ENCODE data around the gene PEX14. TPM values are rescaled to one million over a fixed set of nuclear protein-coding genes. Genes with fewer than 3 reads are reported as not detected.

Gene PEX14
- total RNA-seq, 1 donor from 2014 or later: 10.6 TPM

DNA sequence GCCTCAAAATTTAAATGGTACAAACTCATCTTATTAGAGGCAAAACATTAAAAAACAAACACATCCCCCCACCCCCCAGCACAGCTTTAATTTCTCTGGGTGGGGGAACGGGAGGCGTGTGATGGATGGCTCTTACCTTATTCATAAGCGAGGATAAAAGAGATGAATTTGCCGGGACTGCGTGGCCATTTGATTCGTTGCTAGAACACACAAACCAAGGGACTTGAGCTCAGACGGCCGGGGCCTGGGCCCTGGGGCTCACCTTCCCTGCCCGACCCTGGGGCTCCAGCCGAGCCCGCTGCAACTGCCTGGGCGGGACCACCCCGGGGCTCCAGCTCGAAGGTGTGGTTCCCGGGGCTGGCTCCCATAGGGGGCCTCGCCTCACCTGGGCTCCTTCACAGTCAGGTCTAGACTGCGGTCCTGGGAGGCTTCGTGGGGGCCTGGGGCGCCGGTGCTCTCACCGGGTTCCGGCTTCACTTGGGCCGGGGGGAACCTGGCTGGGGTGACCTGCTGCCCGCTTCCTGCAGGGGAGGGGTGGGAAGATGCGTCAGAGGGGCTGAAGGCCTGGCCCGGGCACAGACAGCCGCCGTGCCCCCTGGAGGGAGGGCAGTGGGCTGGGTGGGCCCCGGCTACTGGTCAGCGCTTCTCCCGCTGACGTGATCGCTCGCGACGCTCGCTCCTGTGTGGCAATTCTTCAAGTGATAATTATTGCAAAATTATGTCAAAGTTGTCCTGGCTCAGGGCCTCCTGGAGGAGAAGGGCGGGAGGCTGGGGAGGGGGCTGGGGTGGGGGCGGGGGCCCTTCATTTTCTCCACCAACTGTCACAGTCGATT lies 176.0 kb downstream of the PEX14 start:
- H3K36me3 ChIP-seq: peaks cover 70 to 81% of the 10 kb centered on the region in 2 donors
- no peaks in the 10 kb centered on the region for H3K4me1 ChIP-seq
- no peak overlapping the region for H3K4me3 ChIP-seq
- no peak for DNase-seq (ENCODE audit: low spot score in 2 of 2)
- H3K9me3 ChIP-seq: no peaks in the 10 kb centered on the region
- TF ChIP-seq, protein P1, sequence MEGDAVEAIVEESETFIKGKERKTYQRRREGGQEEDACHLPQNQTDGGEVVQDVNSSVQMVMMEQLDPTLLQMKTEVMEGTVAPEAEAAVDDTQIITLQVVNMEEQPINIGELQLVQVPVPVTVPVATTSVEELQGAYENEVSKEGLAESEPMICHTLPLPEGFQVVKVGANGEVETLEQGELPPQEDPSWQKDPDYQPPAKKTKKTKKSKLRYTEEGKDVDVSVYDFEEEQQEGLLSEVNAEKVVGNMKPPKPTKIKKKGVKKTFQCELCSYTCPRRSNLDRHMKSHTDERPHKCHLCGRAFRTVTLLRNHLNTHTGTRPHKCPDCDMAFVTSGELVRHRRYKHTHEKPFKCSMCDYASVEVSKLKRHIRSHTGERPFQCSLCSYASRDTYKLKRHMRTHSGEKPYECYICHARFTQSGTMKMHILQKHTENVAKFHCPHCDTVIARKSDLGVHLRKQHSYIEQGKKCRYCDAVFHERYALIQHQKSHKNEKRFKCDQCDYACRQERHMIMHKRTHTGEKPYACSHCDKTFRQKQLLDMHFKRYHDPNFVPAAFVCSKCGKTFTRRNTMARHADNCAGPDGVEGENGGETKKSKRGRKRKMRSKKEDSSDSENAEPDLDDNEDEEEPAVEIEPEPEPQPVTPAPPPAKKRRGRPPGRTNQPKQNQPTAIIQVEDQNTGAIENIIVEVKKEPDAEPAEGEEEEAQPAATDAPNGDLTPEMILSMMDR (IDR thresholded peaks at IDR 0.05): no peak
- no peaks in the 10 kb centered on the region for H3K27me3 ChIP-seq
- H3K27ac ChIP-seq: no peak overlapping the region
- intact Hi-C loops (cut with DNase I): no loop called here

DNA sequence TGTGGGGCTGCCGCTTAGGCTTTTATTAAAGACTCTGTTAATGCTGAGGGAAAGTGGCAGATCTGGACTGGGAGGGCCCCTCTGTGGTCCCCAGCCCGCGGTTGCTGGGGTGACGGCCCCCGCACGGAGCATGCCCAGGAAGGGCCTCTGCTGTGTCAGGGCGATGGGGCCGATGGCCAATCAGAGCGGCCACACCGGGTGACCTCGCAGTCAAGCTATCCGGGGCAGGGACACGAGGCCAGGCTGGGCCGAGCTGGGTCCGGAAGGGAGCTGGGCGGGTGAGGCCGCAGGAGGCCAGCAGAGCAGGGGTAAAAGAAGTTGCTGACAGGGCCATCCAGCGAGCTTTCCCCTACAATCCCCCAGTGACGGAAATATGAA lies 176.6 kb downstream of the PEX14 start:
- H3K27me3 ChIP-seq: no peaks in the 10 kb centered on the region
- intact Hi-C loops (cut with DNase I): no loop called here
- H3K4me1 ChIP-seq: no peaks in the 10 kb centered on the region
- TF ChIP-seq, protein P1 (IDR thresholded peaks at IDR 0.05): no peak
- no peak for DNase-seq (ENCODE audit: low spot score in 2 of 2)
- H3K4me3 ChIP-seq: no peak overlapping the region
- H3K9me3 ChIP-seq: no peaks in the 10 kb centered on the region
- peaks cover 69 to 79% of the 10 kb centered on the region in 2 donors for H3K36me3 ChIP-seq
- no peak overlapping the region for H3K27ac ChIP-seq

DNA sequence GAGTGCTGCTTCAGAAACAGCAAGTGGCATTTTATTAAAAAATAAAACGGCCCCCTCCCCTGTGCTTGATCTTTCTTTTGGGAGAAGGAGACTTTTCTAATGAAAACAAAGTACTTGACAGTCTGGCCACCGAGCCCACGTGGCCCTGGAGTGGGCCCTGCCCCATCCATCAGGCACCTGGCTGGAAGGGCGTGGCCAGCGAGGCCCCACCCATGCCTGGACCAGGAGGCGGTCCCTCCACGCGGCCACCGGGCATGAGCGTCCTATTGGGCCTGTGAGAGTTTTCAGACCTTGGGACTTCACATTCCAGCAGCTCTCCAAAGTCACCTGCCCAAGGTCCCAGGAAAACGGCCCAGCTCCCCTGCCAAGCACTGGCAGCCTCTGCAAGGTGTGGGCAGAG lies 177.0 kb downstream of the PEX14 start:
- H3K36me3 ChIP-seq: peaks cover 69 to 82% of the 10 kb centered on the region in 2 donors
- TF ChIP-seq, protein P1 (IDR thresholded peaks at IDR 0.05): no peak
- DNase-seq (ENCODE audit: low spot score in 2 of 2): no peak
- no peaks in the 10 kb centered on the region for H3K27me3 ChIP-seq
- peak overlapping the region in 1 of 2 donors; percentile 14 for H3K27ac ChIP-seq
- intact Hi-C loops (cut with DNase I): no loop called here
- no peak overlapping the region for H3K4me3 ChIP-seq
- H3K9me3 ChIP-seq: no peaks in the 10 kb centered on the region
- H3K4me1 ChIP-seq: no peaks in the 10 kb centered on the region

DNA sequence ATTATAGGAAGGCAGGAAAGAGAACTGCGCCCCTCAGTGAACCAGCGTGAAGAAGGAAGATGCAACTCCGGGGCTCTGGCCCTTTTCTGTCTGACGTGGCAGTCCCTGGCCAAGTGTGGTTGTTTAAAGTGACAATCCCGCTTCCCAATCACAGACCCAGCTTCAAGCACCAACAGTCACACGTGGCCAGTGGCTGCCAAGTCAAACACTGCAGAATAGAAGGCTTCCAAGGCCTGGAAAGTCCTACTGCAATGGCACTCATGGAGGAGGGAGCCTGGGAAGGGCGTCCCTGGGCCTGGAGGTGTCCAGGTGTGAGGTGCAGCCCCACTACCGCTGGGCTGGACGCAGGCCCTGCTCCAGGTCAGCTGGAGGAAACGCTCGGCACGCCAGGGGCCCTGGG lies 177.9 kb downstream of the PEX14 start:
- Histone ChIP-seq H3K27ac (no peak overlapping the region), H3K27me3 (no peaks in the 10 kb centered on the region), H3K4me3 (no peak overlapping the region), H3K9me3 (no peaks in the 10 kb centered on the region), H3K4me1 (no peaks in the 10 kb centered on the region), H3K36me3 (peaks cover 65 to 79% of the 10 kb centered on the region in 2 donors)
- DNase-seq (ENCODE audit: low spot score in 2 of 2): no peak
- TF ChIP-seq, protein P1 (IDR thresholded peaks at IDR 0.05): no peak
- intact Hi-C loops (cut with DNase I): no loop called here

DNA sequence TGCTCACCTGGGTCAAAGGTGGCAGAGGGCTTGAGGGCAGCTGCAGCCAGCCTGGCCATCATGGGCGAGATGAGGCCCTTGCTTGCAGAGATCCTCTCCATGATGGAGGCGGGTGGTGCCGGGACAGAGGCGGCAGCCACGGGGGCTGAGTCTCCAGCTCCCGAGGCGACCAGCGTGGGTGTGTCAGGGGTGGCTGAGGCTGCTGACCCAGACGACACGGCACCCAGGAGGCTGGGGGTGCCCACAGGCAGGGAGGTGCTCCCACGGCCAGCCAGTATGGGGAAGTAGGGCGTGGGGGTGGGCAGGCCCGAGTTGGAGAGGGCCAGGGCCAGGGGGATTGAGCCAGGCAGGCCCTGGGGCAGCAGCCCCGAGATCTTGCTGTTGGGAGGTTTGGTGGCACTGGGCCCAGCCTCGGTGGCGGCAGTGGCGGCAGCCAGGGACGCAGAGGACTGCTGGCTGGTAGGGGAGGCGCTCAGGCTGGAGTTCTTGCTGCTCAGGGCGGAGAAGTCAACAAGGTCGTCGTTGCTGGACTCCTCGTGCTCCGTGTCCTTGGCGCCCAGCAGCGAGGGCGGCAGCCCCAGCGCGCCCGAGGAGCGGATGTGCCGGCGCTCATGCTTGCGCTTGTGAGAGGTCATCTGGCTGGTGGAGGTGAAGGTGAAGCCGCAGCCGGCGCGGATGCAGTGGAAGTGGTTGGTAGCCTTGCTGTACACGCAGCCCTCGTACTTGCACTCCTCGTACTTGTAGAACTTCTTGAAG lies 178.8 kb downstream of the PEX14 start:
- H3K9me3 ChIP-seq: no peaks in the 10 kb centered on the region
- no peak overlapping the region for H3K4me3 ChIP-seq
- no peaks in the 10 kb centered on the region for H3K27me3 ChIP-seq
- TF ChIP-seq, protein P1 (IDR thresholded peaks at IDR 0.05): no peak
- H3K36me3 ChIP-seq: peaks cover 63 to 77% of the 10 kb centered on the region in 2 donors
- intact Hi-C loops (cut with DNase I): no loop called here
- H3K4me1 ChIP-seq: no peaks in the 10 kb centered on the region
- no peak for DNase-seq (ENCODE audit: low spot score in 2 of 2)
- no peak overlapping the region for H3K27ac ChIP-seq
